ENCODE results near the gene SRGAP2C. TPM values are rescaled to one million over a fixed set of nuclear protein-coding genes. Genes with fewer than 3 reads are reported as not detected.
"Not testable (repeated sequence)": the region's sequence is repeated elsewhere in the genome, so short reads cannot be mapped to it uniquely, and the experiment has no call there.

Gene SRGAP2C
- total RNA-seq, 2 experiments from 2014 or later, result 14.7 to 17.8 TPM

DNA sequence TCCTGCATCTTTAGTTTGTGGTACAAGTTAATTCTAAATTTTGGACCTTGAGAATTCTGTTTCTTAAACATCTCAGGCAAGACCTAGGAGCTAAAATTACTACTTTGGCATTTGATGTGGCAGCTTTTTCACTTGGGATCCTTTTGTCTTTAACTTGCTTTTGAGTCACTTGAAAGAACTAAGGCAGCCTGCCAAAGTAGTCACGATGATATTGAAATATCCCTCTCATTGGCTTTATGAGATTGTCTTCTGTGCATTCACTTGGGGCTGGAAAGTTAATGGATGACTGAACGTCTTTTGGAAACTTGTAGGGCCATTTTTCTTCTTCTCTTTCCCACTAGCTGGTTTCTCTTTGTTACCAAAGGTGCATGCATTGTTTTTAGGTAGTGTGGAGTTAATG is 90.7 kb downstream of the SRGAP2C start:
- H3K27ac Mint-ChIP-seq; DNase-seq; H3K9me3 Mint-ChIP-seq (ENCODE audit: low read depth); H3K4me3 Mint-ChIP-seq; POLR2A ChIA-PET; H3K4me1 Mint-ChIP-seq; ATAC-seq; H3K27me3 Mint-ChIP-seq; CTCF ChIA-PET; H3K36me3 Mint-ChIP-seq (ENCODE audit: low read depth); intact Hi-C loops (cut with DNase I, micrococcal nuclease): not testable (repeated sequence)

GRCh38 chr1:121278202-121278601 is 93.4 kb downstream of the SRGAP2C start:
- DNase-seq; H3K27me3 Mint-ChIP-seq; H3K4me1 Mint-ChIP-seq; H3K4me3 Mint-ChIP-seq; H3K36me3 Mint-ChIP-seq (ENCODE audit: low read depth); POLR2A ChIA-PET; CTCF ChIA-PET; H3K27ac Mint-ChIP-seq; H3K9me3 Mint-ChIP-seq (ENCODE audit: low read depth); intact Hi-C loops (cut with DNase I, micrococcal nuclease): not testable (repeated sequence)
- peak; percentile 58 for ATAC-seq

DNA sequence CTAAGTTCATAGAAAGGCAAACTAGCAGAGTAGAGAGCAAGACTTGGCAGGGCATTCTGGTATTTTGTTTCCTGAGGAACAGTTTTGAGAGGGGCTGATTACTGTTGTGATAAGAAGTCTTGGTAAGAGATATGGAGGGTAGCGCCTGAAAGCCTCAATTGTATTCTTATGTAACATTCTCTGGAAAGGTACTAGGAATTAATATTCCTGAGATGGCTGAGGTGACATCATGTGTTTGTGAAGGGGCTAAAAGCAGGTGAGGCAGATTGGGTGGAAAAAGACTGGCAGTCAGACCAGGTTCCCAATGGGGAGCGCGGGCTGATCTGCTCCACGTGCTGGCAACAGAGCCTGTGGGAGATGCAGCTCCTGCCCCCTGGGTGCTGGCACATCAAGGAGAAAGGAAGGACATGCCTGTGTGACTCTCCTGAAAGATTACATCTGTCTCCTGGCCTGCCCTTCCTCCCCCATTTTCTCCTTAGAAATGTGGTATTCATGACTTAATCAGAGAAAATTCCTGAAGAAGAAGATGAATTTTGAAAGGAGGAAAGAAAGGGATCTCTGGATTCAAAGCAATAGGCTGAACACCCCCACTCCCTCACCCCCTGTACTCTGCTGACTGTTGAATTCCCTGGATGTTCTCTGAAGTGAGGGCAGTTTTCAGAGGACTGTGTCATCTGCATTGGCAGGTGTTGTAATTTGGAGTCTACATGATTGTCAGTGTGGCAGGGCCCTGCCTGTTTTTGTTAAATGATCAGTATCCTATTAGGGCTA is 94.2 kb downstream of the SRGAP2C start:
- H3K4me1 Mint-ChIP-seq; H3K27me3 Mint-ChIP-seq; H3K4me3 Mint-ChIP-seq; H3K36me3 Mint-ChIP-seq (ENCODE audit: low read depth); POLR2A ChIA-PET; H3K27ac Mint-ChIP-seq; ATAC-seq; intact Hi-C loops (cut with DNase I, micrococcal nuclease); DNase-seq; CTCF ChIA-PET; H3K9me3 Mint-ChIP-seq (ENCODE audit: low read depth): not testable (repeated sequence)

- POLR2A ChIA-PET; H3K27me3 Mint-ChIP-seq; H3K27ac Mint-ChIP-seq; H3K4me1 Mint-ChIP-seq; H3K4me3 Mint-ChIP-seq; H3K9me3 Mint-ChIP-seq (ENCODE audit: low read depth); intact Hi-C loops (cut with DNase I, micrococcal nuclease); DNase-seq; ATAC-seq; CTCF ChIA-PET; H3K36me3 Mint-ChIP-seq (ENCODE audit: low read depth): not testable (repeated sequence)
These were observed 94.7 kb downstream of the SRGAP2C start for GRCh38 chr1:121279548-121279898.

DNA sequence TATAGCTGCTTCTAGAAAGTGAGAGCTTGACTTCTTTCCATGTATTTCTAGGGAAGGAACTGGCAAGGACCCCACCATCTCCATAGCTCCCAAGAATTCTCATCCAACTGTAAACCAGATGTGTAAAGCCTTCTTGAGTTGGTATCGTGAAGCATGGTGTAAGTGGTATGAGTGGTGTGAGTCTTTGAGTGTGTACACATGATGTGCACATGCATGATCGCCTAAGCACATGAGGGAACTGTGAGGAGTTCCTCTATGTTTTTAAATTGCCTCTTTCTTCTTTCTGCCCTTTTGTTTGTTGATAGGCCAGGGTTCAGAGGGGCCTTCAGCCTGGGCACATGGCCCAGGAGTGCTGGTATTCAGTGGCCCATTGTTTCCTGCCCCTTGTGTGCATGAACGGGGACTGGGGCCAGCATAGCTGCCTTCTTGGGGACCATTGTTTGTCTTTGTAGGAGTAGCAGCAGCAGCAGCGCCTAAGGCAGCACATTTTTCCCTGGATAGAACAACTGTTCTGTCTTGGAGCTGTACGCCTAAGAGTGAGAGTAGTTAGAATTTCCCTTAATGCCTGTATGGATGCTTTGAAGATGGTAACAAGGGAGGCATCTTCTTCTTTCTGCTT is 96.0 kb downstream of the SRGAP2C start:
- CTCF ChIA-PET; H3K4me3 Mint-ChIP-seq; DNase-seq; H3K27me3 Mint-ChIP-seq; ATAC-seq; H3K27ac Mint-ChIP-seq; POLR2A ChIA-PET; H3K36me3 Mint-ChIP-seq (ENCODE audit: low read depth); intact Hi-C loops (cut with DNase I, micrococcal nuclease); H3K4me1 Mint-ChIP-seq; H3K9me3 Mint-ChIP-seq (ENCODE audit: low read depth): not testable (repeated sequence)

- H3K27ac Mint-ChIP-seq; intact Hi-C loops (cut with DNase I, micrococcal nuclease); H3K4me3 Mint-ChIP-seq; POLR2A ChIA-PET; H3K4me1 Mint-ChIP-seq; ATAC-seq; H3K27me3 Mint-ChIP-seq; H3K9me3 Mint-ChIP-seq (ENCODE audit: low read depth); CTCF ChIA-PET; H3K36me3 Mint-ChIP-seq (ENCODE audit: low read depth); DNase-seq: not testable (repeated sequence)
These were observed 96.7 kb downstream of the SRGAP2C start for GRCh38 chr1:121281480-121281879.

DNA sequence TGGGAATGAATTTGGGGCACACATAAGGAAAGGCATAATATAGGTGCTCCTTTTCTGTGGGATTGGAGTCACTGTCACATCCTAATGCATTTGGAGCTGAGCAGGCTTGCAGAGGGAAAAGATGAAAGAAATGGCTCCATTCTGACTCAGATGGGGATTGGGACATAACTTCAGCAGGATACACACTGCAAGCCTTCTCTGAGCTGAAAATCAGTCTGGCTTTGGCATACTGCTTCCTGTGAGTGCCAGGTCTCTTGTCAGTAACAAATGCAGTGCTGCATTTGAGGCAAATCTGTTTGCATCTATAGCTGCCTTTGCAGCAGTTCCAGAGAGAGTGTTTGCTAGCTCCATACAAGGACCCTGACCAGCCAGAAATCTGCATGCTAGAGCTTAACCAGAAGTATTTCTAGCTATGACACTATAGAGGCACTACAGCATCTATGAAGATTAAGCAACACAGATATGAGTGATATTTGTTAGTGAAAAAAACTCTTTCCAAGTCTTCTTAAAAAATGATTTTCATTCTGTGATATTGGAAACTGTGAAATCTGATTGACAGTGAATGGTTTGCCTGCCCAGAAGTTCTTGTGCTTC is 98.9 kb downstream of the SRGAP2C start:
- H3K4me1 Mint-ChIP-seq, POLR2A ChIA-PET: not testable (repeated sequence)

DNA sequence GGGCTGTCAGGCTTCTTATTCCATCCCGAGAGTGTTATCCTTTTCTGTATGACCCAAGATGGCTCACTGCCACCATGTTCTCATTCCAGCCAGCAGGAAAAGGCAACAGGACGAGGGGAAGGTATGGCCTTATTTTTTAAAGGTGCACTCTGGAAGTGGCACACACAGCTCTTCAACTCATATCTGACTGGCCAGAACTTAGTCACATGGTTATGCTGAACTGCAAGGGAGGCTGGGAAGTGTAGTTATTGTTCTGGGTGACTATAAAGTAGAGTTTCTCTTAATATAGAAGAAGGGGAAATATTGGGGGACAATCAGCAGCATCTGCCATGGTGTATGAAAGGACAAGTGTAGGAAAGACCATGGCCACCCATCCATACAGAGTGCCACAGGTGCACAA is 107.8 kb downstream of the SRGAP2C start:
- H3K4me1 Mint-ChIP-seq; DNase-seq; H3K9me3 Mint-ChIP-seq (ENCODE audit: low read depth); H3K27ac Mint-ChIP-seq; ATAC-seq; H3K27me3 Mint-ChIP-seq; POLR2A ChIA-PET; H3K4me3 Mint-ChIP-seq; intact Hi-C loops (cut with DNase I, micrococcal nuclease); H3K36me3 Mint-ChIP-seq (ENCODE audit: low read depth); CTCF ChIA-PET: not testable (repeated sequence)

More for the DNA sequence above, 98.9 kb downstream of the SRGAP2C start:
- H3K4me3 Mint-ChIP-seq; DNase-seq; ATAC-seq; intact Hi-C loops (cut with DNase I, micrococcal nuclease); CTCF ChIA-PET; H3K36me3 Mint-ChIP-seq (ENCODE audit: low read depth); H3K9me3 Mint-ChIP-seq (ENCODE audit: low read depth); H3K27ac Mint-ChIP-seq; H3K27me3 Mint-ChIP-seq: not testable (repeated sequence)

- DNase-seq; H3K4me3 Mint-ChIP-seq; CTCF ChIA-PET; ATAC-seq; H3K27ac Mint-ChIP-seq; H3K9me3 Mint-ChIP-seq (ENCODE audit: low read depth); H3K27me3 Mint-ChIP-seq; H3K4me1 Mint-ChIP-seq; intact Hi-C loops (cut with DNase I, micrococcal nuclease); H3K36me3 Mint-ChIP-seq (ENCODE audit: low read depth); POLR2A ChIA-PET: not testable (repeated sequence)
These were observed 108.8 kb downstream of the SRGAP2C start for GRCh38 chr1:121293263-121294204.

GRCh38 chr1:121294205-121294570 is 109.4 kb downstream of the SRGAP2C start:
- H3K4me3 Mint-ChIP-seq; H3K27ac Mint-ChIP-seq; CTCF ChIA-PET; ATAC-seq; H3K36me3 Mint-ChIP-seq (ENCODE audit: low read depth); DNase-seq; intact Hi-C loops (cut with DNase I, micrococcal nuclease); POLR2A ChIA-PET; H3K9me3 Mint-ChIP-seq (ENCODE audit: low read depth); H3K4me1 Mint-ChIP-seq; H3K27me3 Mint-ChIP-seq: not testable (repeated sequence)

DNA sequence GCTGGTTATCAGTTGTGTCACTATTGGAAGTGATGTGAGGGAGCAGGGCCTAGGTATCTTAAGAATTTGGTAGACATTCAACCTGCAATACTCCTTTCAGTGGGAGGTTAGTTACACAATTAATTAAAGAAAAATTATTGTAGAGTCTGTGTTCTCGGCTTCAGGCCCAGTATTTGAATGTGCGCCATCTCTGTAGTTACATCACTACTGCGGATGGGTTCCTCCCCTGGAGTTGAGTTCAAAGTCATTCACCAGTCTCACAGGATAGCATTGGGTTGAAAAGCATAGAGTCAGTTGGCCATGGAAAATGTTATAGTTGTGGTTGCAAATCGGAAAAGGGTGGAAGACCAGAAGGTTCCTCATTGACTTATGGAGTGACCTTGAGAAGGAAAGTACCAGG is 111.8 kb downstream of the SRGAP2C start:
- H3K27ac Mint-ChIP-seq; H3K4me1 Mint-ChIP-seq; H3K36me3 Mint-ChIP-seq (ENCODE audit: low read depth); intact Hi-C loops (cut with DNase I, micrococcal nuclease); ATAC-seq; H3K4me3 Mint-ChIP-seq; CTCF ChIA-PET; H3K9me3 Mint-ChIP-seq (ENCODE audit: low read depth); H3K27me3 Mint-ChIP-seq; DNase-seq; POLR2A ChIA-PET: not testable (repeated sequence)

Data from activated CD4-positive, alpha-beta T cell treated with anti-CD3 and anti-CD28 coated beads for 36 hours (primary cell).